Measurements from ENCODE around the gene TLR9.

TLR9 gene

DNA sequence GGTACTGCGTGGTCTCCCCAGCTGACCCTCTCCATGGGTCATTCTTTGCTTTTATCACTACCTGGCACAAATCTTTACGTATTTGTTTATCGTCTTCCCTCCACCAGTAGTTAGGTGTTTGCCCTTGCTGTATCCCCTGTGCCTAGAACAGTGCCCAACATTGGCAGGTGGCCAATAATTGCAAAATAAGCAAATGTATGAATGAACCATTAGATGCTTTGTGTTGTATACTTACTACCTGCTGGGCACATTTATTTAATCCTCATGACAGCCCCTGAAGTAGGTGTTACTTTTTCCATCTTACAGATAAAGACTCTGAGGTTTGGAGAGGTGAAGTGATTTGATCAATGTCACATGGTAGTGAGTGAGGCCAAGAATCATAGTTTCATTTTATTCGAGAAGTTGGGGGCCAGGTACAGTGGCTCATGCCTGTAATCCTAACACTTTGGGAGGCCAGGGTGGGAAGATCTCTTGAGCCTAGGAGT is 15.5 kb upstream of the TLR9 start:
- H3K4ac ChIP-seq (ENCODE audit: low read depth in 1 of 2, low read length in 2 of 2), result peak overlapping the region in 1 of 2 experiments; percentile 20

DNA sequence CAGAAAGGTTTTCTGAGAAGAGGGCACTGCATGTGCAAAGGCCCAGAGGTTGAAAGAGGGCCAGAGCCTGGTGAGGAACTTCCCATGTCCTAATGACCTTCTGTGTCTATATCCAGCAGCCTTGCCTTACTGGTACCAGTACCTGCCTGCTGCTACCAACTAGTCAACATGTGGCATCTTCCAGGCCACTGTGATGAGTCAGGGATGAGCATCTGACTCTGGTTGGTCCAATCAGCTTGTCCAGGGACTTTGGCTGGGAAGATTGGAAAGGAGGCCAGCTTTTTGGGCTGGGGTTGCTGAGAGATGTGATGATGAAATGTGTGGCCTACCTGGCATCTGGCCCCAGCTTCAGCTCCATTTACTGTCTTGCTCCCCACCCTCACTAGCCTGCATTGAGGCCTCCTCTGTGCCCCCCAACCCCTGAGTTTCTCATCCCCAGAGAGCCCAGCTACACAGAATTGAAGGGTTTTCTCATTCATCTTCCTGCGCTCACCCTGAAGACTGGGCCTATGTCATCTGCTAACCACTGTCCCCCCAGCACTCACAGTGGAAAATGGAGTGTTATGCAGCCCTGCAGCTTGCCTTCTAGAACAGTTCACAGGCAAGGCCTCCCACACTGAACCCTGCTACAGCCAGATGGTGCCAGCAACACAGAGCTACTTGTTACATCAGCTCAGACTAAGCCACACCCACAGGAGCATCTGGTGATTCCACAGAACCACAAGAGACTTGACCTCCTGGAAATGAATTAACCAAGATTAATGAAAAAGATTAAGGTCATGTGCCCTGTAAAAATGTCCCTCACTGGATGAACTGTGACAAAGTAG is 14.8 kb upstream of the TLR9 start:
- peak overlapping the region in 1 of 2 experiments; percentile 94 for H3K4me3 ChIP-seq (ENCODE audit: insufficient read depth in 1 of 2, low read depth in 1 of 2, low read length in 2 of 2)
- H4K91ac ChIP-seq (ENCODE audit: low read length), result peak overlapping the region; percentile 90
- H2BK15ac ChIP-seq (ENCODE audit: low read depth, poor library complexity, severe bottlenecking), result peak overlapping the region; percentile 88
- H2BK12ac ChIP-seq (ENCODE audit: low read length in 2 of 2), result peak overlapping the region; percentile 60 to 79
- peak overlapping the region; percentile 2 for H2AK5ac ChIP-seq (ENCODE audit: low read length, severe bottlenecking)
- peaks cover 11% of the 10 kb centered on the region for H3K79me1 ChIP-seq (replicated peaks; ENCODE audit: low read length, poor library complexity, severe bottlenecking)
- 100% methylated on average over 1 of the region's 1 CpG for WGBS
- no peak overlapping the region for H3K23ac ChIP-seq (ENCODE audit: low read length in 2 of 2)
- no peak overlapping the region for H3K4me2 ChIP-seq (ENCODE audit: low read length, poor library complexity, severe bottlenecking)
- H2BK120ac ChIP-seq (ENCODE audit: low read depth, low read length), result peak overlapping the region; percentile 62
- peak overlapping the region; percentile 95 for H3K9ac ChIP-seq (ENCODE audit: low read length)
- H3K36me3 ChIP-seq (ENCODE audit: control insufficient read depth in 1 of 2, insufficient read depth in 2 of 2, low read depth in 1 of 2, low read length in 2 of 2), result peaks cover 4 to 6% of the 10 kb centered on the region in 2 experiments
- no peaks in the 10 kb centered on the region for H3K9me3 ChIP-seq (ENCODE audit: control insufficient read depth, low read length)
- H3K14ac ChIP-seq (ENCODE audit: low read length in 2 of 2), result no peak overlapping the region
- H3K18ac ChIP-seq (ENCODE audit: low read depth in 1 of 2, low read length in 2 of 2), result peak overlapping the region; percentile 52 to 70
- no peaks in the 10 kb centered on the region for H3K27me3 ChIP-seq (ENCODE audit: control insufficient read depth in 1 of 2, insufficient read depth in 1 of 2, low read length in 2 of 2)
- peaks cover 51% of the 10 kb centered on the region for H3K4me1 ChIP-seq (ENCODE audit: control insufficient read depth, insufficient read depth, low read depth, low read length)
- peak overlapping the region; percentile 26 for H3K27ac ChIP-seq (ENCODE audit: low read length, poor library complexity, severe bottlenecking)
- no peak overlapping the region for H2BK5ac ChIP-seq (ENCODE audit: low read depth, low read length, poor library complexity, severe bottlenecking)
- H2AFZ ChIP-seq (ENCODE audit: low read depth, low read length), result no peak overlapping the region
- DNase-seq, result peak; percentile 98
- peak overlapping the region; percentile 91 for H4K8ac ChIP-seq (ENCODE audit: low read length)
- peak overlapping the region; percentile 20 to 71 for H3K4ac ChIP-seq (ENCODE audit: low read depth in 1 of 2, low read length in 2 of 2)

More for the DNA sequence above, 15.5 kb upstream of the TLR9 start:
- Histone ChIP-seq H2BK12ac (ENCODE audit: low read length in 2 of 2) (peak overlapping the region in 1 of 2 experiments; percentile 21), H2BK5ac (ENCODE audit: low read depth, low read length, poor library complexity, severe bottlenecking) (no peak overlapping the region), H4K8ac (ENCODE audit: low read length) (no peak overlapping the region), H3K18ac (ENCODE audit: low read depth in 1 of 2, low read length in 2 of 2) (peak overlapping the region in 1 of 2 experiments; percentile 14), H3K4me1 (ENCODE audit: control insufficient read depth, insufficient read depth, low read depth, low read length) (peaks cover 47% of the 10 kb centered on the region), H3K27me3 (ENCODE audit: control insufficient read depth in 1 of 2, insufficient read depth in 1 of 2, low read length in 2 of 2) (no peaks in the 10 kb centered on the region), H3K4me3 (ENCODE audit: insufficient read depth in 1 of 2, low read depth in 1 of 2, low read length in 2 of 2) (no peak overlapping the region), H2BK120ac (ENCODE audit: low read depth, low read length) (no peak overlapping the region), H3K27ac (ENCODE audit: low read length, poor library complexity, severe bottlenecking) (no peak overlapping the region), H3K23ac (ENCODE audit: low read length in 2 of 2) (no peak overlapping the region), H2AK5ac (ENCODE audit: low read length, severe bottlenecking) (no peak overlapping the region), H3K36me3 (ENCODE audit: control insufficient read depth in 1 of 2, insufficient read depth in 2 of 2, low read depth in 1 of 2, low read length in 2 of 2) (no peaks in the 10 kb centered on the region), H2AFZ (ENCODE audit: low read depth, low read length) (no peak overlapping the region), H3K14ac (ENCODE audit: low read length in 2 of 2) (no peak overlapping the region), H4K91ac (ENCODE audit: low read length) (no peak overlapping the region), H3K4me2 (ENCODE audit: low read length, poor library complexity, severe bottlenecking) (no peak overlapping the region), H3K9ac (ENCODE audit: low read length) (peak overlapping the region; percentile 74), H3K79me1 (replicated peaks; ENCODE audit: low read length, poor library complexity, severe bottlenecking) (peaks cover 6% of the 10 kb centered on the region), H2BK15ac (ENCODE audit: low read depth, poor library complexity, severe bottlenecking) (no peak overlapping the region), H3K9me3 (ENCODE audit: control insufficient read depth, low read length) (no peaks in the 10 kb centered on the region)
- 97% methylated on average over 4 of the region's 4 CpGs for WGBS
- DNase-seq, result no peak

DNA sequence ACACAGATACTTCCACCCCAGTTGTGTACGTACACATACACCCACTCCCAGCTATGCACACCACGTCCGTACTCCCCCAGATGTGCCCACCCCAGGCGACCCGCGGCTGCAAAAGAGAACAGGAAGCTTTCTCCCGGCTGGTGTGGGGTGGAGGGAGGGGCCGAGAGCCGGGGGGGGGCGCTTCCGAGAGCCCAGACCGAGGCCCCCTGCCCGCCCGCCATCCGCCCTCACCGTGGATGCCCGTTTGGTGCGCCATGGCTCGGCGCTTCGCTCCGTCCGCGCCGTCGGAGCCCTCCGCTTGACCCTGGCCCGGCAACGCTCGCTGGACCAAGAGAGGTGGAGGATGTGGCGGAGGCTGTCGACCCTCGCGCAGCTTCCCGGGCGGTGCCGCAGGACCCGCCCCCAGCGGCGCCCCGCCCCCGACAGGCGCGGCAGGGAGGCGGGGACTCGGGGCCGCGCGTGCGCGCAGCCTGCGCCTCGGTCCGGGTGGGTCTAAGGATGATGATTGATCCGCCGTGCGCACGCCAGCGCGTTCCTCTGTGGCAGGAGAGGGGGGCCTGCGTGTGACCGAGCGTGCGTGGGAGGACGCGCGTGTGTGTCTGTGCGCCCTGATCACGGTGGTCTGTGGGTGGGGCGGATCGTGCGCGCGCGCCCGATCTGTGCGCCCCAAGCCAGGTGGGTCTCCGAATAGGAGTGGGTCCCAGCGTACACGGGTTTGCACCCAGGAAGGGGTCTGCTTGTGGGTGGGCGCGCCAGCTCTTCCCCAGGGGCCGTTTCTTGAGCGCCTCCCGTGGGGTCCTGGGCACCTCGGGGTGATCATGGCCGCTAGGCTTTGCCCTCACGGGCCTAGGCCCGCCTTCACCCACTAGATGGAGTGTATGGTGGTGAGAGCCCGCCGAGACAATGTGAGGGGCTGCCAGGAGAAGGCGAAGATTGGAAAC is 13.6 kb upstream of the TLR9 start, which contains the start of gene TWF2:
Gene TWF2, minus strand, starts transcription at position 398 of the 941 bp plus-strand sequence. Its CDS starts 142 bp downstream, at position 256.
- peak; percentile 79 for DNase-seq
- H2BK12ac ChIP-seq (ENCODE audit: low read length in 2 of 2), result peak within 1 kb of the TSS; percentile 67 to 79
- peak within 1 kb of the TSS; percentile 78 to 94 for H3K4me3 ChIP-seq (ENCODE audit: insufficient read depth in 1 of 2, low read depth in 1 of 2, low read length in 2 of 2)
- H3K23ac ChIP-seq (ENCODE audit: low read length in 2 of 2), result peak within 1 kb of the TSS in 1 of 2 experiments; percentile 55
- H2BK15ac ChIP-seq (ENCODE audit: low read depth, poor library complexity, severe bottlenecking), result peak within 1 kb of the TSS; percentile 92
- peaks cover 47% of the 10 kb centered on the region for H3K4me1 ChIP-seq (ENCODE audit: control insufficient read depth, insufficient read depth, low read depth, low read length)
- H4K91ac ChIP-seq (ENCODE audit: low read length), result peak within 1 kb of the TSS; percentile 98
- H3K18ac ChIP-seq (ENCODE audit: low read depth in 1 of 2, low read length in 2 of 2), result peak within 1 kb of the TSS; percentile 96 to 99
- H2AFZ ChIP-seq (ENCODE audit: low read depth, low read length), result no peak within 1 kb of the TSS
- H3K14ac ChIP-seq (ENCODE audit: low read length in 2 of 2), result peak within 1 kb of the TSS in 1 of 2 experiments; percentile 91
- peak within 1 kb of the TSS; percentile 98 for H4K8ac ChIP-seq (ENCODE audit: low read length)
- peaks cover 16% of the 10 kb centered on the region for H3K79me1 ChIP-seq (replicated peaks; ENCODE audit: low read length, poor library complexity, severe bottlenecking)
- H2AK5ac ChIP-seq (ENCODE audit: low read length, severe bottlenecking), result peak within 1 kb of the TSS; percentile 66
- H3K9ac ChIP-seq (ENCODE audit: low read length), result peak within 1 kb of the TSS; percentile 95
- H2BK120ac ChIP-seq (ENCODE audit: low read depth, low read length), result peak within 1 kb of the TSS; percentile 82
- no peaks in the 10 kb centered on the region for H3K9me3 ChIP-seq (ENCODE audit: control insufficient read depth, low read length)
- peak within 1 kb of the TSS; percentile 83 to 90 for H3K4ac ChIP-seq (ENCODE audit: low read depth in 1 of 2, low read length in 2 of 2)
- peak within 1 kb of the TSS; percentile 63 for H2BK5ac ChIP-seq (ENCODE audit: low read depth, low read length, poor library complexity, severe bottlenecking)
- under 1% methylated on average over 36 of the region's 92 CpGs for WGBS
- peak within 1 kb of the TSS; percentile 86 for H3K27ac ChIP-seq (ENCODE audit: low read length, poor library complexity, severe bottlenecking)
- peaks cover 15 to 18% of the 10 kb centered on the region in 2 experiments for H3K36me3 ChIP-seq (ENCODE audit: control insufficient read depth in 1 of 2, insufficient read depth in 2 of 2, low read depth in 1 of 2, low read length in 2 of 2)
- H3K27me3 ChIP-seq (ENCODE audit: control insufficient read depth in 1 of 2, insufficient read depth in 1 of 2, low read length in 2 of 2), result no peaks in the 10 kb centered on the region
- H3K4me2 ChIP-seq (ENCODE audit: low read length, poor library complexity, severe bottlenecking), result peak within 1 kb of the TSS; percentile 89

Measured in mesenchymal stem cell (in vitro differentiated cells and primary cell).